HepG2 (cell line): ENCODE data around the gene SGMS1. TPM values are rescaled to one million over a fixed set of nuclear protein-coding genes. Genes with fewer than 3 reads are reported as not detected.

Source experiments
- ATAC-seq: fragments of 200-7000 bp; cut with Tn5 transposase; 3 replicates; pipeline ENCODE4 v1.9.1; 2020; ENCODE audit warnings: mild to moderate bottlenecking, moderate library complexity
- BruUV-seq: library from RNA; stranded (reverse); fragments of 400-500 nt; replicated peaks from 2 replicates; lab custom pipeline; 2021; lab: Mats Ljungman, UMichigan
- CTCF ChIA-PET: fragments of 300-600 bp; formaldehyde crosslinking; extraction: SDS; loops from one replicate; lab custom pipeline; 2021; ENCODE audit warnings: low total read pairs, inconsistent platforms, low intra/inter-chr PET ratio; lab: Yijun Ruan, JAX
- POLR2A ChIA-PET: fragments of 350-600 bp; sonication (Branson Sonifier 250); formaldehyde crosslinking; loops from one replicate; lab custom pipeline; 2020; ENCODE audit warnings: antibody characterized with exemption, inconsistent platforms; lab: Yijun Ruan, JAX
- DNase-seq: peaks from one replicate; pipeline ENCODE4 v3.0.0-alpha.2; 2015; ENCODE audit warnings: low spot score
- FAIRE-seq: peaks from 3 replicates; lab custom pipeline; 2011; peaks lifted over from hg19 to GRCh38; lab: Jason Lieb, UNC
- H2AFZ ChIP-seq: one replicate; pipeline ENCODE4 v1.6.1; 2011; ENCODE audit warnings: low read length, inconsistent platforms
- H3K27ac ChIP-seq: fragments of 300-600 bp; 3 replicates; pipeline ENCODE4 v1.8.0; 2011; ENCODE audit warnings: mixed run types, mild to moderate bottlenecking, mixed read lengths, low read length, inconsistent platforms; ENCODE audit not compliant: insufficient read depth; ENCODE audit errors: extremely low read length
- H3K27me3 ChIP-seq, 2 experiments: fragments of 200-600 bp in 1 of 2; 2 replicates in 1 of 2; 3 replicates in 1 of 2; pipeline versions ENCODE4 v1.6.0 to v1.8.0; 2011; ENCODE audit warnings: low read length in 2 of 2, mild to moderate bottlenecking in 2 of 2, moderate library complexity in 2 of 2, inconsistent platforms in 1 of 2; ENCODE audit not compliant: insufficient read depth in 2 of 2, control insufficient read depth in 1 of 2
- H3K36me3 ChIP-seq, 2 experiments: fragments of 200-600 bp in 1 of 2; replicated peaks in 1 of 2; 2 replicates in 1 of 2; 3 replicates in 1 of 2; pipeline versions ENCODE4 v1.5.1 to v1.8.0; 2011; ENCODE audit warnings: low read length in 2 of 2, inconsistent platforms in 1 of 2; ENCODE audit not compliant: insufficient read depth in 2 of 2, control insufficient read depth in 1 of 2
- H3K4me1 ChIP-seq: 2 replicates; pipeline ENCODE4 v1.5.1; 2012; ENCODE audit warnings: low read length, inconsistent platforms; ENCODE audit not compliant: insufficient read depth
- H3K4me2 ChIP-seq: 2 replicates; pipeline ENCODE4 v1.6.0; 2011; ENCODE audit warnings: low read depth, low read length, inconsistent platforms
- H3K4me3 ChIP-seq, 3 experiments: fragments of 200-600 bp in 1 of 3; sonication (generic), shearing (Covaris generic) in 1 of 3; replicated peaks in 1 of 3; 2 replicates each; pipeline ENCODE4 v1.5.1; 2011 to 2016; ENCODE audit warnings: low read length in 3 of 3, inconsistent platforms in 2 of 3, low read depth in 2 of 3, mild to moderate bottlenecking in 2 of 3, control low read depth in 1 of 3, mixed read lengths in 1 of 3; ENCODE audit not compliant: insufficient read depth in 1 of 3
- H3K79me2 ChIP-seq: one replicate; pipeline ENCODE4 v1.6.1; 2011; ENCODE audit warnings: low read length, inconsistent platforms; ENCODE audit not compliant: insufficient read depth
- H3K9ac ChIP-seq: 2 replicates; pipeline ENCODE4 v1.6.0; 2011; ENCODE audit warnings: mild to moderate bottlenecking, low read depth, low read length, inconsistent platforms; ENCODE audit not compliant: insufficient read depth
- H3K9me3 ChIP-seq: 2 replicates; pipeline ENCODE4 v1.5.1; 2012; ENCODE audit warnings: mild to moderate bottlenecking, low read length
- H4K20me1 ChIP-seq: 2 replicates; pipeline ENCODE4 v1.6.0; 2011; ENCODE audit warnings: inconsistent platforms, mild to moderate bottlenecking, low read length, moderate library complexity; ENCODE audit not compliant: insufficient read depth
- FOSL2 ChIP-seq: sonication (generic); formaldehyde crosslinking; IDR thresholded peaks from 2 replicates; pipeline ENCODE4 v1.4.0; 2020; ENCODE audit warnings: missing genetic modification reagents
- PAX8 ChIP-seq: sonication (generic); formaldehyde crosslinking; IDR thresholded peaks from 2 replicates; pipeline ENCODE4 v1.8.0; 2022; ENCODE audit warnings: mild to moderate bottlenecking, missing genetic modification reagents, borderline replicate concordance
- SALL1 ChIP-seq: sonication (generic); formaldehyde crosslinking; IDR thresholded peaks from 2 replicates; pipeline ENCODE4 v1.8.0; 2022; ENCODE audit warnings: mild to moderate bottlenecking, missing genetic modification reagents
- ZNF331 ChIP-seq: sonication (generic); formaldehyde crosslinking; IDR thresholded peaks from 2 replicates; pipeline ENCODE4 v1.4.0; 2020; ENCODE audit warnings: missing genetic modification reagents
- ZNF350 ChIP-seq: sonication (generic); formaldehyde crosslinking; IDR thresholded peaks from 2 replicates; pipeline ENCODE4 v1.4.0; 2020; ENCODE audit warnings: mild to moderate bottlenecking, low read depth, missing genetic modification reagents, borderline replicate concordance
- ZNF530 ChIP-seq: sonication (generic); formaldehyde crosslinking; IDR thresholded peaks from 2 replicates; pipeline ENCODE4 v1.5.0; 2020; ENCODE audit warnings: low read depth, mild to moderate bottlenecking, missing genetic modification reagents
- ZNF792 ChIP-seq: IDR thresholded peaks from 2 replicates; pipeline ENCODE4 v1.6.1; 2016
- WGBS: methylation state at CpG from one replicate; pipeline ENCODE4 v1.1.6; 2017; ENCODE audit warnings: low lambda C conversion rate; 5-methylcytosine and 5-hydroxymethylcytosine counted together
- in situ Hi-C: cut with HindIII; loops from 2 replicates; pipeline ENCODE4 v1.10.0; 2017; ENCODE audit warnings: low pct_unique_long_range_greater_than_20kb; ENCODE audit not compliant: extremely low pct_ligation_motif_present
- intact Hi-C: fragments of 100-400 bp; cut with micrococcal nuclease; formaldehyde crosslinking; loops from one replicate; pipeline ENCODE4 v1.10.0; 2022; ENCODE audit not compliant: unreplicated experiment
- polyA plus RNA-seq, 8 experiments: library from polyadenylated mRNA; depleted of rRNA in 3 of 8; stranded (reverse) in 7 of 8; unstranded in 1 of 8; fragments of >200 nt; fragmentation: Illumina TruSeq in 4 of 8; extraction: Trizol in 4 of 8; gene quantifications; 2 replicates each; pipeline versions ENCODE4 v1.2.1 to v1.2.3, GENCODE V29; 2011 to 2016; ENCODE audit warnings: low read depth in 4 of 8, missing spikeins in 1 of 8, mixed read lengths in 1 of 8; ENCODE audit not compliant: insufficient read depth in 1 of 8
- total RNA-seq, 5 experiments: library from RNA; depleted of rRNA; stranded (reverse); fragments of >200 nt; fragmentation: Illumina TruSeq; extraction: Trizol; gene quantifications; 2 replicates each; pipeline ENCODE4 v1.2.3, GENCODE V29; 2016; ENCODE audit warnings: low read depth in 1 of 5
- TF ChIP-seq, protein P1 (sequence below): fragments of 450-650 bp; IDR thresholded peaks from 2 replicates; pipeline ENCODE4 v1.6.1; 2017
- TF ChIP-seq, protein P2 (sequence below): sonication (generic); formaldehyde crosslinking; IDR thresholded peaks from 2 replicates; pipeline ENCODE4 v1.4.0; 2020; ENCODE audit warnings: mild to moderate bottlenecking, missing genetic modification reagents
- TF ChIP-seq, protein P3 (sequence below): sonication (generic); formaldehyde crosslinking; IDR thresholded peaks from 2 replicates; pipeline ENCODE4 v1.5.0; 2020; ENCODE audit warnings: mild to moderate bottlenecking, missing genetic modification reagents
- TF ChIP-seq, protein P4 (sequence below): sonication (generic); formaldehyde crosslinking; IDR thresholded peaks from 2 replicates; pipeline ENCODE4 v1.4.0; 2020; ENCODE audit warnings: missing genetic modification reagents

SGMS1 gene
- total and polyA plus RNA-seq, 2 of the 13 experiments (the other 11 are each of a cell fraction or from before 2014, with no cell fraction given), result 6.5 to 15.1 TPM

DNA sequence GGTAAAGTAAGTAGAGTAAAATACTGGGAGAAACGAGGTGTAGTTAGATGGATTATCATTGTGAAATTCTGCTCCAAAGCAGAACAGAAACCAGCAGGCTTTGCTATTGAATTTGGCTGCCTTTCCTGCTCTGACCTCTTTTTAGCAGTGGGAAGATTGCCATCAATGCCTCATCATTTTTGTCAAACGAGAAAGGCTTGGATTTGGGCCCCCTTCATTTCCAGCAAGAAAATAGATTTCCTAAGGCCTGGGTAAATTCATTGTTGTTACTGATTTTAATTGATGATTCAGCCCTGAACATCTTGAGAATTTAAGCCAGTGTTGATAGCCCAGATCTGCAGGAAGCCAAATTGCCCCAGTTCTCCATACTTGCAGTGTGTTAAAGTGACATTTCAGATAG lies 337.2 kb downstream of the SGMS1 start:
- ChIA-PET POLR2A (no interaction called here), CTCF (no interaction called here)
- Histone ChIP-seq H4K20me1 (no peaks in the 10 kb centered on the region), H3K36me3 (no peaks in the 10 kb centered on the region), H3K9ac (no peak overlapping the region), H3K27me3 (no peaks in the 10 kb centered on the region), H2AFZ (no peak overlapping the region), H3K79me2 (no peaks in the 10 kb centered on the region), H3K4me3 (no peak overlapping the region), H3K4me1 (0 out of 2 replicates have a peak, but pooled peaks cover 4% of the 10 kb centered on the region), H3K27ac (no peak overlapping the region), H3K4me2 (no peak overlapping the region), H3K9me3 (no peaks in the 10 kb centered on the region)
- ATAC-seq (no peak), FAIRE-seq (no peak), DNase-seq (no peak)
- WGBS, result 2% methylated on average over 2 of the region's 2 CpGs
- intact Hi-C loops (no loop called here), in situ Hi-C loops (no loop called here)
- TF ChIP-seq, protein P1, sequence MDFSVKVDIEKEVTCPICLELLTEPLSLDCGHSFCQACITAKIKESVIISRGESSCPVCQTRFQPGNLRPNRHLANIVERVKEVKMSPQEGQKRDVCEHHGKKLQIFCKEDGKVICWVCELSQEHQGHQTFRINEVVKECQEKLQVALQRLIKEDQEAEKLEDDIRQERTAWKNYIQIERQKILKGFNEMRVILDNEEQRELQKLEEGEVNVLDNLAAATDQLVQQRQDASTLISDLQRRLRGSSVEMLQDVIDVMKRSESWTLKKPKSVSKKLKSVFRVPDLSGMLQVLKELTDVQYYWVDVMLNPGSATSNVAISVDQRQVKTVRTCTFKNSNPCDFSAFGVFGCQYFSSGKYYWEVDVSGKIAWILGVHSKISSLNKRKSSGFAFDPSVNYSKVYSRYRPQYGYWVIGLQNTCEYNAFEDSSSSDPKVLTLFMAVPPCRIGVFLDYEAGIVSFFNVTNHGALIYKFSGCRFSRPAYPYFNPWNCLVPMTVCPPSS, result no peak
- TF ChIP-seq ZNF350 (CRISPR knock-in tag), result no peak
- BruUV-seq, result no TSS peak

DNA sequence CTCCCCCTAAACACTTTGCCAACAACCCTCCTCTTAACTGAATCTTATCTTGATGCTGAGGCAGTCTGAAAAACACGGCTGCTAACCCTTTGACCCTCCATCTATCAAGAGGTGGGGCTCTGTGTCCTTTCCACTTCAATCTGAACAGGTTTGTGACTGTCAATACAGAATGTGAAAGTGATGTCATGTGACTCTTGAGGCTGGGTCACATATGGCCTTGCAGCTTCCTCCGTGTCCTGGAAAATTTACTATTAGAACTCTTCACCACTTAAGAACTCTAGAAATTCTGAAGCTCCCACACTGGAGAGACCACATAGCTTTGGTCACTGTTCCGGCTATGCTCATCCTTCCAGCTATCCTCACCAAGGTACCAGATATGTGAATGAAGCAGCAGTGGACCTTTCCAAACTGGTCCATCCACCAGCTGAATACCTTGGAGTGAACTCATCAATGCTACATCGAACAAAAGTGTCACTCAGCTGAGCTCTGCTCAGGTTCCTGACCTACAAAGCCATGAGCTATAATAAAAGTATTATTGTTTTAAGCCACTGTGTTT lies 341.7 kb downstream of the SGMS1 start:
- Histone ChIP-seq H3K36me3 (no peaks in the 10 kb centered on the region), H3K9ac (no peak overlapping the region), H3K4me1 (peaks cover 23% of the 10 kb centered on the region), H4K20me1 (no peaks in the 10 kb centered on the region), H3K9me3 (no peaks in the 10 kb centered on the region), H2AFZ (no peak overlapping the region), H3K4me3 (no peak overlapping the region), H3K27me3 (0 out of 5 replicates have a peak, but pooled peaks cover 0 to 8% of the 10 kb centered on the region in 2 experiments), H3K79me2 (no peaks in the 10 kb centered on the region), H3K27ac (no peak overlapping the region), H3K4me2 (no peak overlapping the region; the same call in 1 of the 2 replicates)
- in situ Hi-C loops (no loop called here), intact Hi-C loops (no loop called here)
- FAIRE-seq (no peak), ATAC-seq (no peak), DNase-seq (no peak)
- BruUV-seq, result no TSS peak
- ChIA-PET POLR2A (no interaction called here), CTCF (no interaction called here)
- 23% methylated on average over 4 of the region's 4 CpGs for WGBS
- TF ChIP-seq, protein P2, sequence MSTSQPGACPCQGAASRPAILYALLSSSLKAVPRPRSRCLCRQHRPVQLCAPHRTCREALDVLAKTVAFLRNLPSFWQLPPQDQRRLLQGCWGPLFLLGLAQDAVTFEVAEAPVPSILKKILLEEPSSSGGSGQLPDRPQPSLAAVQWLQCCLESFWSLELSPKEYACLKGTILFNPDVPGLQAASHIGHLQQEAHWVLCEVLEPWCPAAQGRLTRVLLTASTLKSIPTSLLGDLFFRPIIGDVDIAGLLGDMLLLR (CRISPR knock-in tag), result no peak
- TF ChIP-seq, protein P3, sequence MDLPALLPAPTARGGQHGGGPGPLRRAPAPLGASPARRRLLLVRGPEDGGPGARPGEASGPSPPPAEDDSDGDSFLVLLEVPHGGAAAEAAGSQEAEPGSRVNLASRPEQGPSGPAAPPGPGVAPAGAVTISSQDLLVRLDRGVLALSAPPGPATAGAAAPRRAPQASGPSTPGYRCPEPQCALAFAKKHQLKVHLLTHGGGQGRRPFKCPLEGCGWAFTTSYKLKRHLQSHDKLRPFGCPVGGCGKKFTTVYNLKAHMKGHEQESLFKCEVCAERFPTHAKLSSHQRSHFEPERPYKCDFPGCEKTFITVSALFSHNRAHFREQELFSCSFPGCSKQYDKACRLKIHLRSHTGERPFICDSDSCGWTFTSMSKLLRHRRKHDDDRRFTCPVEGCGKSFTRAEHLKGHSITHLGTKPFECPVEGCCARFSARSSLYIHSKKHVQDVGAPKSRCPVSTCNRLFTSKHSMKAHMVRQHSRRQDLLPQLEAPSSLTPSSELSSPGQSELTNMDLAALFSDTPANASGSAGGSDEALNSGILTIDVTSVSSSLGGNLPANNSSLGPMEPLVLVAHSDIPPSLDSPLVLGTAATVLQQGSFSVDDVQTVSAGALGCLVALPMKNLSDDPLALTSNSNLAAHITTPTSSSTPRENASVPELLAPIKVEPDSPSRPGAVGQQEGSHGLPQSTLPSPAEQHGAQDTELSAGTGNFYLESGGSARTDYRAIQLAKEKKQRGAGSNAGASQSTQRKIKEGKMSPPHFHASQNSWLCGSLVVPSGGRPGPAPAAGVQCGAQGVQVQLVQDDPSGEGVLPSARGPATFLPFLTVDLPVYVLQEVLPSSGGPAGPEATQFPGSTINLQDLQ, result no peak
- no peak for TF ChIP-seq PAX8 (CRISPR knock-in tag)
- no peak for TF ChIP-seq FOSL2 (CRISPR knock-in tag)
- TF ChIP-seq ZNF530 (CRISPR knock-in tag), result no peak
- TF ChIP-seq, protein P4, sequence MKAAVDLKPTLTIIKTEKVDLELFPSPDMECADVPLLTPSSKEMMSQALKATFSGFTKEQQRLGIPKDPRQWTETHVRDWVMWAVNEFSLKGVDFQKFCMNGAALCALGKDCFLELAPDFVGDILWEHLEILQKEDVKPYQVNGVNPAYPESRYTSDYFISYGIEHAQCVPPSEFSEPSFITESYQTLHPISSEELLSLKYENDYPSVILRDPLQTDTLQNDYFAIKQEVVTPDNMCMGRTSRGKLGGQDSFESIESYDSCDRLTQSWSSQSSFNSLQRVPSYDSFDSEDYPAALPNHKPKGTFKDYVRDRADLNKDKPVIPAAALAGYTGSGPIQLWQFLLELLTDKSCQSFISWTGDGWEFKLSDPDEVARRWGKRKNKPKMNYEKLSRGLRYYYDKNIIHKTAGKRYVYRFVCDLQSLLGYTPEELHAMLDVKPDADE, result no peak
- TF ChIP-seq SALL1 (CRISPR knock-in tag), result no peak
- TF ChIP-seq ZNF331, result no peak
- no peak for TF ChIP-seq ZNF792
